GM21360 (cell line): Measurements from ENCODE around the gene HAUS5.

Experiments used
- ATAC-seq: cut with Tn5 transposase; IDR thresholded peaks from one replicate; pipeline ENCODE4 v1.9.1; 2021; ENCODE audit warnings: mild to moderate bottlenecking, moderate library complexity; ENCODE audit not compliant: unreplicated experiment

HAUS5 gene

GRCh38 chr19:35666251-35666913 lies 53.8 kb downstream of the HAUS5 start, which contains the start of gene UPK1A:
Gene UPK1A (plus strand): TSS chr19:35666517. CDS start chr19:35666813, 296 bp downstream.
- ATAC-seq = no peak

- no peak for ATAC-seq
Measured at GRCh38 chr19:35669566-35669965, 57.0 kb downstream of the HAUS5 start.

DNA sequence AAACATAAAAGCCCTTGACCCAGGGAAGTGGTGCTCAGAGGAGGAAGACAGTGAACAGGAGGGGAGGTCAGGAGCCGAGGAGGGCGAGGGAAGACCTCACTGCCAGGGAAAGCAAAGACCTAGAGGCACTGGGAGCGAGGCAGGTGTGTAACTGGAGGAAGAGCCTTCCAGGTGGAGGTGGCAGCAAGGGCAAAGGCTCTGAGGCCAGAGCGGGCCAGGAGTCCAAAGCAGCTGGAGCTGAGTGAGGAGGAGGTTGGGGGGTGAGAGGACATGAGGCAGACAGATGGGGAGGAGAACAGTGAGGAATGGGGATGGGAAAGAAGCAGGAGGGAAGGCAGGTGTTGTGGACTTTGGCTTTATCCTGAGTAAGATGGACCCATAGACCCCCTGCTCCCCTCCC lies 57.4 kb downstream of the HAUS5 start:
- ATAC-seq = no peak

DNA sequence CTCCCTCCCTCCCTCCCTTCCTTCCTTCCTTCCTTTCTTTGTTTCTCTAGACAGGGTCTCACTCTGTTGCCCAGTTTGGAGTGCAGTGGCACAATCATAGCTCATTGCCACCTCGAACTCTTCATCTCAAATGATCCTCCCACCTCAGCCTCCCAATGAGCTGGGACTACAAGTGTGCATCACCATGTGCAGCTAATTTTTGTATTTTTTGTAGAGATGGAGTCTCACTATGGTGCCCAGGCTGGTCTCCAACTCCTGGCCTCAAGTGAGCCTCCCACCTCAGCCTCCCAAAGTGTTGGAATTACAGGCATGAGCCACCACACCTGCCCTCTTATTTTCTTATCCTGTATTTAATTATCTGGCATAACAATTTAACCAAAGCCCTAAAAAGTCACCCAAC lies 58.2 kb downstream of the HAUS5 start:
- no peak for ATAC-seq

DNA sequence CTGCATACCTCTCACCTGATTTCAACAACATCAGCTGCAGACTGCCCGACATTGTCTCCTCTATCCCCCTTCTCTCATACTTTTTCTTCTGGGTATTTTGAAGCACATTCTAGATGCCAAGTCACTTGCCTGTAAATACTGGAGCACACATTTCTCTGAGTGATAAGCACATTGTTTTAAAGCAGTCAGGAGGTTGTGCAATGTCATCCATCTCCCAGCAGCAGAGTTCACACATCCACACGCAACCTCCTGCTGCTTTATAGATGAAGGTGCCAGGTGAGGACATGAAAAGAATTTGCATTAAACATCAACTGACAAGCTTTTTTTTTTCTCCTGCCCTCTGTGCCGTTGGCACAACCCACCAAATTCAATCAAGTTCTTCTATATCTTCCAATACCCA lies 59.3 kb downstream of the HAUS5 start:
- ATAC-seq = no peak

DNA sequence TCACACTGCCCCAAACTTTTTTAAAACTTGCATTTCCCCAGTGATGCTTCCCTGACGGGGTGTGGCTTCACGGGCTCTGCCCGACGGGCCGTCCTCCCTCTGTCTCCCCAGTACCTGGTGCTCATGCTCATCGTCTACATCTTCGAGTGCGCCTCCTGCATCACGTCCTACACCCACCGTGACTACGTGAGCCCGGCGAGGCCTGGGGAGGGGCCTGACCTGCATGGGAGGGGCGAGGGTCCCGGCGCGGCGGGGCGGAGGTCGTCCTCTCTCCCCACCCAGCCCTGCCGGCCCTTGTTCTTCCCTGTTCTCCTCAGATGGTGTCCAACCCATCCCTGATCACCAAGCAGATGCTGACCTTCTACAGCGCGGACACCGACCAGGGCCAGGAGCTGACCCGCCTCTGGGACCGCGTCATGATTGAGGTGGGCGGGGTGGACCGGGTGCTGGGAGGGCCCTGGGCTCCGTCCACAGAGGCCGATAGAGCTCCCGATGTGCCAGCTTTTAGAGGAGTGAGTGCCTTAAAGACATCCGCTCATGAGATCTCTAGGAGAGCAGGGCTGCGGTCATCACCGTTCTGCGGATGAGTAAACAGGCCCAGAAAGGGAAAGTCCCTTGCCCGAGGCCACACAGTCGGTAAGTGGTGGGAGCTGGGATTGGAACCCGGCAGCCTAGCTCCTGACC lies 60.7 kb downstream of the HAUS5 start:
- ATAC-seq = no peak
